Dedifferentiated amniotic fluid mesenchymal stem cell (primary cell): ENCODE data around the gene TPSB2.
"Not testable (repeated sequence)": the region's sequence is repeated elsewhere in the genome, so short reads cannot be mapped to it uniquely, and the experiment has no call there.

Experiments used
- DNase-seq: peaks from one replicate; pipeline ENCODE4 v3.0.0-alpha.2; 2016; ENCODE audit errors: extremely low spot score

Gene TPSB2

DNA sequence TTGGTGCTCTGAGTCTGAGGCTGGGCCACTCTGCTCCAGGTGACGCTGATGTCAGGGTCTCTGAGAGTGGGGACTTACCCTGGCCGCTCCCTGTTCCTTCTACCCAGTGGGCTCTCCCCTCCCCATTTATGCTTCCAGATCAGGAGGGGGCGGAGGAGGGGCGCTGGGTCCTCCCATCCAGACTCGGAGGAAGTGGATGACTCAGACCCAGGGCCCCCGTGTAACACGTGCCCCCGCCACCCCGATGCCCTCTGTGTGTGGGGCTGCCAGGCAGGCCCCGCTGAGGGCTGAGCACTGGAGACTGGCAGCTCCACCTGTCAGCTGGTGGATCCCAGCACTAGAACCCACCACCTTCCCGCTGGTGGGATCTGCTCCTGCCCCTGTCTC is at the start of gene TPSB2:
TPSB2 (minus strand) TSS at position 101 of the 387 bp plus-strand sequence. CDS start 233 bp downstream, outside the sequence.
- not testable (repeated sequence) for DNase-seq

DNA sequence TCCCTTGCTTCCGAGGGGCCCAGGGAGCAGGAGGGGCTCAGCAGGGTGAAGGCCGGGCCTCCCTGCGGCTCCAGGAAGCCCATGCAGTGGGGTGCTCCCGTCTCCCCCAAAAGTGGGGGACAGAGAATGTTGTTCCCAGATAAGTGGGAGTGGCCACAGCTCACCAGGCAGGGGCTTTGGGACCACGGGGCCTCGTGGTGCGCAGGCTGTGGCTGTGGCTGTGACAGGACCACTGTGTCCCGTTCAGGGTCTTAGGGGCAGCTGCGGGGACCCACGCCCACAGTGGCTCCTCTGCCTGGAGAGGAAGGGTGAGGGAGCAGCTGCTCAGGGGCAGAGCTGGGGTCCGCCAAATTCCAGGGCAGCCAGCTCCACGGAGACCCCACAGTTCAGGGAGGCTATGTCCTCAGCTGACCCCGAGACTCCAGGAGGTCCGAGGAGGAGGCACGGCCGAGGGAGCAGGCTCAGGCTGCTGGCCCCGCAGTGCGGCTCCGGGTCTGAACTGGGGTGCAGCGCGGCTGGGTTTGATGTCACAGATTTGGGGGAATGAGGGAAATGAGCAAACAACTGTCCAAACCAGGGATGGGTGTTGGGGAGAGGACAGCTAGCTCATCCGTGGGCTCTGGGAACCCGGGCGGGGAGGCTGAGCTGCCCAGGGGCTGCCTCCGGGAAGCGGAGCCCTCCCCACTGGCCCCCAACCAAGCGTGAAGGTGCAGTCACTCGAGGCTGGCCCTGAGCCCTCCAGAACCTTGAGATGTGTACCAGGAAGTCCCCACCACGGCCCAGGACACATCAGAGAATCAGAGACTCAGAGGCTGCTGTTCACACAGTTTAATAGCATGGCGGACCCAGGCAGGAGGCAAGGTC is 49.3 kb upstream of the TPSB2 start:
- DNase-seq: no peak

DNA sequence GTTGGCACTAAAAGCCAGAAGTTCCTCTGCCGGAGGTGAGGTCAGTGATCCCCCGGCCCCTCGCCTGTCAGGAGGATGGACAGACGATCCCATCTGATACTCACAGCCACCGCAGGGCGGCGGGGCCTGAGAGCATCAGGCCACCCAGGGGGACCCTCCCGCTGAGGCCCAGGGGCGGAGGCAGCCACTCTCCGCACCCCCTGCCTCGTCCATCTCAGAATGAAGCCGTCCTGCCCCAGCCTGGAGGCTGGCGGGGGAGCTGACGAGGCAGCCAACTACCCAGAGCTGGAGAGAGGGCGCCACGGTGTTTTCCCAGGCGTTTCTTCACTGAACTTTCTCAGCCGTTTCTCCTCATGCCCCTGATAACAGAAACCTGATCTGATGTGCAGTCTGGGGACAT is 48.5 kb upstream of the TPSB2 start:
- DNase-seq: no peak

DNA sequence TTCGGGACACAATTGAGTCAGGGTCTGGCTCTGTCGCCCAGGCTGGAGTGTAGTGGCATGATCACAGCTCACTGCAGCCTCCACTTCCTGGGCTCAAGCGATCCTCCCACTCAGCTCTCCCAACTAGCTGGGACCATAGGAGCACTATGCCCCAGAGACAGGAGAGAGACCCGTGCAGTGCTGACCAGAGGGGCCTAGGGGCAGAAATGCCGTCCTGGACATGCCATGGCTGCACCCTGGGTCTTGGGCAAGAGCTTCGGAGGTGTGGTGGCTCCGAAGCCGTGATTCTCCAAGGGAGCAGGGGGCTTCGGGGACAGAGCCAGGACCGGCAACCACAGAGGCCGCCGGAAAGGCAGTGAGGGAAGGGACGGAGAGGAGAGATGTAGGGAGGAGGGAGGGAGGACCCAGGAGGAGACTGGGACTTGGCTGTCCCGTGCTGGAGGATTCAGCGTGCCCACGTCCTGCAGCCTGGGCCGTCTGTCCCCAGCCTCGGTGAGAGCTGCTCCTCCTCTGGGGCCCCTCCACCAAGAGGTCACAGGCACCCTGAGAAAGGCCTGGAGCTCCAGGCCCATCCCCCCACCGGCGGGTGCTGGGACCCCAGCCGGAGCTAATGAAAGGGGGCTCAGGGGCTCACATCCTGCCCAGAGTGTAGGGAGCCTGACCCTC is 47.8 kb upstream of the TPSB2 start:
- no peak for DNase-seq

DNA sequence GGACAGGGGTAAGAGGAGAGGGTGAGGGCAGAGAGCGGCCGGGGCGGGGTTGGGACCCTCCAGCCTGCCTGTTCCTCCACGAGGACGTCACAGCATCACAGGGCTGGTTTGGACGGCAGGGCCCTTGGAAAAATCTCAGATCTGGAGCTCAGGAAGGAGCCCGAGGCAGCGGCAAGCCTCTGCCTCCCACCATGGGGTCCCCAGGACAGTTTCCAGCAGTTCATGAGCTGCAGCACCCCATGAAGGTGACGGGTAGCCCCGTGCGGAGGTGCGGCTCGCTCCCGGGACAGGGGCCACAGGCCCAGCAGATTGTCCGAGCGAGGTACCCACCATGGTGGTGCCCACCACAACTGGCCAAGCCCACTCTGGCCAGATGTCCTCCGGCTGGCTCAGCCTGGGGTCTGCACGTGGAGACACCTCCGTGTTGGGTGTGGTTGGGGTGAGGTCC is 47.2 kb upstream of the TPSB2 start:
- DNase-seq: no peak

DNA sequence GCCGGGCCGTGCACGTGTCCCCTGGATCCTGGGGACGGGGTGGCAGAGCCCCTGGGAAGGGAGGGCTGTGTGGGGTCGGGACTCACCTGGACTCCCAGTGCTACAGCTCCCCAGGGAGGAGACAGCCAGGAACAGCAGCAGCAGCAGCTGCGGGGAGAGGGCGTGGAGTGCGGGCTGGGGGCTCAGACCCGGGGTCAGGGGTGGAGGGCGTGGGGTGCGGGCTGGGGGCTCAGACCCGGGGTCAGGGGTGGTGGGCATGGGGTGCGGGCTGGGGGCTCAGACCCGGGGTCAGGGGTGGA is 46.5 kb upstream of the TPSB2 start:
- DNase-seq: no peak

DNA sequence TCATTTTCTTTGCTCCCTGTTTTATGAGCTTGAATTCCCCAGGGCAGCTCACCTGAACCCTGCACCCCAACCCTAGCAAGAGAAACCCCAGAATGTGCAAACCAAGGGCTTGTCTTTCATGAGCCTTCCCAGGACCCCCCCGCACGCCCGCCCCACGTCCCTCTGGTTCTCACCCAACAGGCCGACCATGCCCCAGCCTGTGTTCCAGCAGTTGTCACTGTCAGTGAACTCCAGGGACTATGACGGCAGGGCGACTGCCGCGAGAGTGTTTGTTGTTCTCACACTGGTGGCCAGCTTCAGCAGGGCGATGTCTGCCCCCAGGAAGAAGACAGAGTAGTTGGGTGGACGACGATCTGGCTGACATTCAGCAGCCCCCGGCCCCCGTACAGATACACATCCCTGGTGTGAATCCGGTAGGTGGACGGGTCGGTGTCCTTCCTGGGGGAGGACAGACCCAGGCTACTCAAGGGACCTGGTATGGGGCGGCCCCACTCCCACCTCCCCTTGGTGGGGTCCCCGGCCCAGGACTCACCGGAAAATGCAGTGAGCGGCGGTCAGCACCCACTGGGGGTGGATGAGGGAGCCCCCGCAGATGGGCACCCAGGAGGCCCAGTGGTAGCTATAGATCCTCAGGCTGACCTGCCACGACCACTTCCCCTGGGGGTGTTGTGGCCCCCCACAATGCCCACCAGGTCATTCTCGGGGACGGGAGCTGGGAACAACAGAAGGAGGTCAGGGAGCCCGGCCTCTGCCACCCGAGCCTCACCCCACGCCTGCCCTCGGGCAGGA is 46.0 kb upstream of the TPSB2 start:
- no peak for DNase-seq

DNA sequence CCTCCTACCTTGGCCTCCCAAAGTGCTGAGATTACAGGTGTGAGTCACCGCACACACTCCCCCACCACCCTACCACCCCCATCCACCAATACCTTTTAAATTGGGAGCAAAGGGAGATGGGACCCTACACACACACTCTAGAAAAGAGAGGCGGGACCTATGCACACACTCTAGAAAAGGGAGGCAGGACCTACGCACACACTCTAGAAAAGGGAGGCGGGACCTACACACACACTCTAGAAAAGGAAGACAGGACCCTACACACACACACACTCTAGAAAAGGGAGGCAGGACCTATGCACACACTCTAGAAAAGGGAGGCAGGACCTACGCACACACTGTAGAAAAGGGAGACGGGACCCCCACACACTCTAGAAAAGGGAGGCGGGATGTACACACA is 44.8 kb upstream of the TPSB2 start:
- no peak for DNase-seq

DNA sequence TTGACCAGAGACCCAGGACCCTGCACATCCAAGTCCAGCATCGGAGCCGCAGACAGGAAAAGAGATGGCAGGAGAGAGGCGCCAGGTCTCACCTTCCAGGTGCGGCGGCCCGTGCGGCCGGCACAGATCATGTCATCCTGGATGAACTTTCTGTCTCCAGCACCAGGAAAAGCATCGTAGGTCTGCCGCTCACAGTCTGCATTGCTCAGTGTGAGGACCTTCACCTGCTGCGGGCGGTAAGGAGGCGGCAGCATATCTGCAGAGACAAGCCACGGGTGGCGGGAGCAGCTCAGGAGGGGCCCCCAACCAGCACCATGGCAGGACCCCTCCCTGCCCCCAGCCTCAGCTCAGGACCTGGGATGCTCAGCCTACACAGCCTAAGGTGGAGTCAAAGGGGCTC is 43.8 kb upstream of the TPSB2 start:
- no peak for DNase-seq

DNA sequence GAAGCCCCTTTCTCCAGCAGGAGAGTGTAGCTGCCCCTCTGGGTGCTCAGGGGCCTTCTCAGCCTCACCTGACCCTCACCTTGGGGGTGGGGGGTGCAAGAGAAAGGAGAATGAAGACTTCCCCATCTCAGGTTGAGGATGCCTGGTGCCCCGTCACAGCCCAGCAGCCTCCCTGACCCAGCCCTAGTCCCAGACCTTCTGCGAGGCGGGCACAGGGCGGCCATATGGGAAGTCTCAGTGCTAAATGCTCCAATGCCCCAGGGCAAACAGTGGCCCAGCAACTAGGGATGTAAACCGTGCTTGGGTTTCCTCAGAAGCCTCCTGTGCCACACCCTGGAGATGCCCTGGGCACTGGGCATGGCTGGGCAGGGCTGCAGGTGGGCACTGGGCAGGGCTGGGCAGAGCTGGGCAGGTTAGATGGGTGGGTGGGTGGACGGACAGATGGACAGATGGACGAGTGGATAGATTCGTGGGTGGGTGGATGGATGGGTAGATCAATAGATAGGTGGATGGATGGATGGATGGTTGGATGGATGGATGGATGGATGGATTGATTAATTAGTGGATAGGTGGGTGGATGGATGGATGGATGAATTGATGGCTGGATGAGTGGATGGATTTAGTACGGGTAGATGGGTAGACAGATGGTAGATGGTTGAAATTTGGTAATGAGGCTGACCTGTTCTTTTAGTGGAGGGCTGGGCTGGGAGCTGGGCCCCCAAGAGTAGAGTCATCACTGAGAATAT is 42.6 kb upstream of the TPSB2 start:
- DNase-seq: no peak

DNA sequence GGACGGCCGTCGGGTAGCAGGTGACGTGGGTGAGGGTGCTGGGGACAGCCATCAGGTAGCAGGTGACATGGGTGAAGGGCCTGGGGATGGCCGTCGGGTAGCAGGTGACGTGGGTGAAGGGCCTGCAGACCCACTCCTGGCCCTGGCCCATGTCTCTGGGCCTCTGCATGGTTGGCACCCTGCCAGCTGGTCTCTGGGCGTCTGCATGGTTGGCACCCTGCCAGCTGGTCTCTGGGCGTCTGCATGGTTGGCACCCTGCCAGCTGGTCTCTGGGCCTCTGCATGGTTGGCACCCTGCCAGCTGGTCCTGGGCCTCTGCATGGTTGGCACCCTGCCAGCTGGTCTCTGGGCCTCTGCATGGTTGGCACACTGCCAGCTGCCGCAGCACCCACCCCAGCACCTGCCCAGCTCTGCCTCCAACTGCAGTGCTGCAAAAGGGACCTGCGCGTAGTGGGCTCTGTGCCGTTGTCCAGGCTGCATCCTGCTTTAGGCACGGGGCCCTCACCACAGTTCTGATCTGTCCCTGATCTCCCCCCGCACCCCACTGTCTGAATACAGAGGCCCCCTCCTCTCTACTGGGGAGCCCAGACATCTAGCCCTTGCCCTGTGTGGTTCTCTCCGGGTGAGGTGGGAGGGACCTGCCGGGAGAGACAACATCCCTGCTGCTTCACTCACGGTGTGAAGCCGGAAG is 41.9 kb upstream of the TPSB2 start:
- DNase-seq: not testable (repeated sequence)

DNA sequence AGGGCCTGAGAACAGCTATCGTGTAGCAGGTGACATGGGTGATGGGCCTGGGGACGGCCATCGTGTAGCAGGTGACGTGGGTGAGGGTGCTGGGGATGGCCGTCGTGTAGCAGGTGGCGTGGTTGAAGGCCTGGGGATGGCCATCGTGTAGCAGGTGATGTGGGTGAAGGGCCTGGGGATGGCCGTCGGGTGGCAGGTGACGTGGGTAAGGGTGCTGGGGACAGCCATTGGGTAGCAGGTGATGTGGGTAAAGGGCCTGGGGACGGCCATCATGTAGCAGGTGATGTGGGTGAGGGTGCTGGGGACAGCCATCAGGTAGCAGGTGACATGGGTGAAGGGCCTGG is 41.4 kb upstream of the TPSB2 start:
- DNase-seq: no peak

DNA sequence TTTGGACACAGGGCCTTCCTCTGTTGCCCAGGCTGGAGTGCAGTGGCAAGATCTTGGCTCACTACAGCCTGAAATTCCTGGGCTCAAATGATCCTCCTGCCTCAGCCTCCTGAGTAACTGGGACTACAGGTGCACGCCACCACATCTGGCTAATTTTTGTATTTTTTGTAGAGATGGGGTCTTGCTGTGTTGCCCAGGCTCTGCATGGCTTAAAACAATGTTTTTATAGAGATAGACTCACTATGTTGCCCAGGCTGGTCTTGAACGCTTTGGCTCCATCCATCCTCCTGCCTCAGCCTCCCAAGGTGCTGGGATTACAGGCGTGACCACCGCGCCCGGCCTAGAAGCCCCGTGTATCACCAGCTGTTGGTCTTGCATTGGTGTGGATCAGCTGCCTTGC is 39.4 kb upstream of the TPSB2 start:
- DNase-seq: not testable (repeated sequence)

DNA sequence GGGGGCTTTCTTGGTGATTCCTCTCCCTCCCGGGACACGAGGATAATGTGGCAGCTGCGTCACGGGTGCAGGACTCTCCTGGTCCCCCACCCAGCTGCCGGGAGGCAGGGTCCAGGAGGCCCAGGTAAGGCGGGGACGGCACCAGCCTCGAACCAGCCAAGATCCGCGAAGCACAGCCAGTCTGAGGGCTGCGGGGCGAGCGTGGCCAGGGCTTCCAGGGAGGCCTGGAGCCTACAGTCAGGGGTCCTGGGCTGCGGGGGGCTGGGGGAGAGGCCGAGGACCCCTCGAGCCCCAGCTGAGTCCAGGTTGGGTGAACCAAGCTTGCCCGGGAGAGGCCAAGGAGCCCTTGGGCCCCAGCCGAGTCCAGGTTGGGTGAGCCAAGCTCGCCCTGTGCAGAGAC is 35.8 kb upstream of the TPSB2 start:
- no peak for DNase-seq

DNA sequence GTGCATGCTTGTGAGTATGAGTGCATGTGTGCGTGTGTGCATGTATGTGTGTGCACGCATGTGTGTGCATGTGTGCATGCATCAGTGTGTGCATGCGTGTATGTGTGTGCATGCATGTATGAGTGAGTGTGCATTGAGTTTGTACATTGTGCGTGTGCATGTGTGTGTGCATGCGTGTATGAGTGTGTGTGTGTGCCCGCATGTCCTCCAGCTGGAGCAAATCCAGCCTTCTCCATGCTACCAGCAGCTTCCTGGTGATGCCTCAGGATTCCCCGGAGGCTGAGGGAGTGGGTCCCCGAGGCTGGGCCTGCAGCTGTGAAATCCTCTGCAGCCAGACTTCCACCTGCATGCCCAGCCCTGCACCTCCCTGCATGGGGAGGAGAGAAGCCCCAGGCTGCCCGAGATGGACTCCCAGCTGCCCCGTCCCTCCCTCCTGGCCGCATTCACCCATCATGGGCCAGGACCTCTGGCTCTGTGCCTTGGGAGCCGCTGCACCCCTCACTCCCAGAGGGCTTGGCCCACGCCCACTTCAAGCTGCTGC is 35.2 kb upstream of the TPSB2 start:
- DNase-seq: no peak

DNA sequence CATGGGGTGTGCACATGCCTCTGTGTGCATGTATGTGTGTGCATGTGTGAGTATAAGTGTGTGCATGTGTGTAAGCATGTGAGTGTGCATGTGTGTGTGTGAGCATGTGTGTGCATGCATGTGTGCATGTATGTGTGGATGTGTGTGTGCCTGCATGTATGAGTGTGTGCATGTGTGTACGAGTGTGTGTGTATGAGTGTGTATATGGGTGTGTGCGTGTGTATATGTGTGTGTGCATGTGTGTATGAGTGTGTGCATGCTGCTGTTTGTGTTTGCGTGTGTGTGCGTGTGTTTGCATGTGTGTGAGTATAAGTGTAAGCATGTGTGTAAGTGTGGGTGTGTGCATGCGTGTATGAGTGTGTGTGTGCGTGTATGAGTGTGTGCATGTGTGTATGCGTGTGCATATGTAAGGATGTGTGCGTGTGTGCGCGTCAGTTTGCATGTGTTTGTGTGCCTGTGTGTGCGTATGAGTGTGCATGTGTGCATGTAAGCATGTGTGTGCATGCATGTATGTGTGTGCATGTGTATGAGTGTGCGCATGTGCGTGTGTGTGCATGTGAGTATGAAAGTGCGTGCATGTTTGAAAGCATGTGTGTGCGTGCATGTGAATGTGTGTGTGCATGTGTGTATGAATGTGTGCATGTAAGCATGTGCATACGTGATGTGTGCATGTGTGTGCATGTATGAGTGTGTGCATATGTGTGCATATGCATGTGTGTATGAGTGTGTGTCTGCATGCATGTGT is 34.5 kb upstream of the TPSB2 start:
- no peak for DNase-seq

DNA sequence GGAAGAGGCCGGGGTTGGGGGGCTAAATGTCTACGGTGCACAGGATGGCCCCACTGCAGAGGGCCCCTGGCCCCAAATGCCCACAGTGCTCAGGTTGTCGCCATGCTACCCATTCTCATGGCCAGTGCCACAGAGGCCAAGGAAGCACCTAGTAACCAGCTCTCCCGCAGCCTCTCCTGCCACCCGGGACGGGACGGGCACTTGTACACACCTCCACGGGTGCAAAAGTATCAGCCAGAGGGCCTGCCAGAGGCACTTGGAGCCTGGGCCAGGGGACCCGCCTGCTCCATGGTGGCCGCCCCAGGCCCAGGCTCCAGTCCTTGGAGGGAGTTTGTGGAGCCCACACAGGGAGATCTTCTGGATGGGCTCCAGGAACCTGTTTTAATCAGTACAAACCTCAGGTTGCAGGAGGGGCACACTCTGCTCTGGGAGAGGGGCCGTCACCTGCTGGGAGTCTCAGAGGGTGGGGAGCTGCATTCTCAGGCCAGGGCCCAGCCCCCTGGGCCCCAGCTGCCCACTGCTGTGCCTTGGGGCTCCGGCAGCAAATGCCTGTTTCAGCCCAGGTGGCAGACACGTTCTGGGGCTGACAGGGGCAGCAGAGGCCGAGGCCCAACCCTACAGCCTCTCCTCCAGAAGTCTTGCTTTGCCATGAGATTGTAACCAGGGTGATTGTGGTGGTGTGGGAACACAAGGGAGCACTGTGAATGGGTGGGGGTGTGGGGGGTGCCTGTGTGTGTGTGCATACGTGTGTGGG is 33.8 kb upstream of the TPSB2 start:
- DNase-seq: no peak

DNA sequence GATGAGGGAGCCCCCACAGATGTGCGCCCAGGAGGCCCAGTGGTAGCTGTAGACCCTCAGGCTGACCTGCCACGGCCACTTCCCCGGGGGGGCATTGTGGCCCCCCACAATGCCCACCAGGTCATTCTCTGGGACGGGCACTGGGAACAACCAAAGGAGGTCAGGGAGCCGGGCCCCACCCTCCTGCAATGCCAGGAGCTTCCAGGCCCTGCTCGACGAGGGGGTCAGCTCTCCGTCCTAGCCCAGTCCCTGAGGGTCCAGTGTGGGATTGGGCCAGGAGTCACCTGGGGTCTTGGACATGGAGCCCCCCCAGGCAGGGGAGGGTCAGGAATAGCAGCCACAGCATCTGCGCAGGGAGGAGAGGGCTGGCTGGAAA is 32.9 kb upstream of the TPSB2 start:
- no peak for DNase-seq

DNA sequence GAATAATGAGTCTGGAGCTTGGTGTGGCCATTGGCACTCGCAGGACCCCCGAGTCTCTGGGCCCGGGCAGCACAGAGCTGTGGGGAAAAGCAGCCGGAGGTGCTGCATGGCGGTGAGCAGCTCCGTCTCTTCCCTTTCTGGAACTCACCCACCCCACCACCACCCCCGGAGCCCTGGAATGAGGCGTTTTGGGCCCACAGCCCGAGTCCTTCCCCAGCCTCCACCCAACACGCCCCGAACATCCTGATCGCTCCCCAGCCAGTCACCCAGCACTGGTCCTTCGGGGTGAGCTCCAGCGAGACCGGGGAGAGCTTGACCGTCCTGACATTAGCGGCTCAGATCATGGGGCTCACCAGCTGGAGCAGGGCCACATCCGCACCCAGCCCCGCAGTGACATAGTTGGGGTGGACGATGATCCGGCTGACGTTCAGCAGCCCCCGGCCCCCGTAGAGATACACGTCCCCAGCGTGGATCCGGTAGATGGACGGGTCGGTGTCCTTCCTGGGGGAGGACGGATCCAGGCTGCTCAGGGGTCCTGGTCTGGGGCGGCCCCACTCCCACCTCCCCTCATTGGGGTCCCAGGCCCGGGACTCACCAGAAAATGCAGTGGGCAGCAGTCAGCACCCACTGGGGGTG is 32.3 kb upstream of the TPSB2 start:
- no peak for DNase-seq
